OCI-LY3 (cell line): ENCODE measurements around the gene SEMA3G.

Experiments used
- CTCF ChIP-seq: fragments of 200-600, 300-600 bp; sonication (generic); IDR thresholded peaks from 2 replicates; pipeline ENCODE4 v1.5.1; 2014; ENCODE audit warnings: antibody characterized with exemption, low read length, low read depth
- EZH2phosphoT487 ChIP-seq: fragments of 200-600 bp; shearing (Covaris generic); IDR thresholded peaks from 2 replicates; pipeline ENCODE4 v1.6.1; 2018; ENCODE audit warnings: antibody characterized with exemption, mixed run types, low read depth

- no peak for TF ChIP-seq CTCF
- no peak for TF ChIP-seq EZH2phosphoT487
These were observed 45.4 kb upstream of the SEMA3G start for GRCh38 chr3:52490035-52490938.
